Esophagus muscularis mucosa (tissue), 4 donors: ENCODE results near the gene NAA60. TPM values are rescaled to one million over a fixed set of nuclear protein-coding genes. Genes with fewer than 3 reads are reported as not detected.

Experiments used
- DNase-seq: peaks from one replicate; pipeline ENCODE4 v3.0.0-alpha.2; 2017; ENCODE audit errors: extremely low spot score
- H3K27ac ChIP-seq, 4 donors: fragments of 200-600 bp; sonication (generic); replicated peaks in 1 of 4; 1 replicate in 3 of 4; 2 replicates in 1 of 4; pipeline ENCODE4 v1.5.1; 2016 to 2019; ENCODE audit warnings: mild to moderate bottlenecking in 1 of 4
- H3K27me3 ChIP-seq, 4 donors: fragments of 200-600 bp; sonication (generic); one replicate each; pipeline versions ENCODE4 v1.5.1 to v1.6.0; 2016 to 2019
- H3K36me3 ChIP-seq, 4 donors: fragments of 200-600 bp; sonication (generic); one replicate each; pipeline ENCODE4 v1.5.1; 2016 to 2019
- H3K4me1 ChIP-seq, 4 donors: fragments of 200-600 bp; sonication (generic); one replicate each; pipeline ENCODE4 v1.5.1; 2016 to 2019
- H3K4me3 ChIP-seq, 4 donors: fragments of 200-600 bp; sonication (generic); 1 replicate in 2 of 4; 2 replicates in 2 of 4; pipeline ENCODE4 v1.5.1; 2016 to 2019; ENCODE audit warnings: mild to moderate bottlenecking in 4 of 4, moderate library complexity in 1 of 4
- H3K9me3 ChIP-seq, 4 donors: fragments of 200-600 bp; sonication (generic); 1 replicate in 3 of 4; 2 replicates in 1 of 4; pipeline ENCODE4 v1.5.1; 2016 to 2019
- CTCF ChIP-seq, 3 experiments: fragments of 200-600 bp in 2 of 3; fragments of 450-650 bp in 1 of 3; sonication (generic) in 2 of 3; IDR thresholded peaks; one replicate each; pipeline ENCODE4 v1.5.1; 2017 to 2019; ENCODE audit warnings: antibody characterized with exemption in 3 of 3, mild to moderate bottlenecking in 2 of 3, moderate library complexity in 1 of 3
- EP300 ChIP-seq: sonication (generic); formaldehyde crosslinking; IDR thresholded peaks from one replicate; pipeline ENCODE4 v1.6.1; 2017; ENCODE audit warnings: antibody characterized with exemption
- POLR2A ChIP-seq: fragments of 450-650 bp; IDR thresholded peaks from one replicate; pipeline ENCODE4 v1.6.1; 2017; ENCODE audit warnings: antibody characterized with exemption, moderate library complexity, mild to moderate bottlenecking, low read depth
- POLR2AphosphoS5 ChIP-seq, 2 donors: sonication (generic); formaldehyde crosslinking; IDR thresholded peaks; one replicate each; pipeline ENCODE4 v1.6.1; 2017; ENCODE audit warnings: antibody characterized with exemption in 2 of 2
- WGBS: methylation state at CpG from one replicate; pipeline ENCODE4 v1.1.5; 2018; 5-methylcytosine and 5-hydroxymethylcytosine counted together
- intact Hi-C: fragments of 100-400 bp; cut with DNase I; formaldehyde crosslinking; loops from one replicate; pipeline ENCODE4 v1.15.1; 2023
- total RNA-seq, 4 donors: library from RNA; depleted of rRNA; stranded (reverse); fragments of >200 nt; gene quantifications; one replicate each; pipeline versions ENCODE4 v1.1.0 to v1.2.1, GENCODE V29; 2016

The NAA60 gene
- total RNA-seq, 4 donors from 2014 or later, result 28.0 to 59.8 (median 47.8) TPM

GRCh38 chr16:3479654-3480216 lies 36.3 kb downstream of the NAA60 start:
- Histone ChIP-seq H3K4me3 (no peak overlapping the region), H3K4me1 (peaks cover 0 to 14% (median 6%) of the 10 kb centered on the region in 4 donors), H3K36me3 (peaks cover 33 to 75% (median 70%) of the 10 kb centered on the region in 4 donors), H3K27me3 (no peaks in the 10 kb centered on the region), H3K27ac (no peak overlapping the region), H3K9me3 (no peaks in the 10 kb centered on the region)
- TF ChIP-seq EP300, result no peak
- TF ChIP-seq POLR2AphosphoS5 (IDR thresholded peaks at IDR 0.05), result no peak
- no peak for TF ChIP-seq POLR2A
- TF ChIP-seq CTCF (IDR thresholded peaks at IDR 0.05), result no peak
- DNase-seq, result no peak
- intact Hi-C loops, result no loop called here
- 91% methylated on average over 12 of the region's 12 CpGs for WGBS

- intact Hi-C loops, result no loop called here
- DNase-seq, result no peak
- H3K27ac ChIP-seq, result no peak overlapping the region
- H3K4me1 ChIP-seq, result peaks cover 0 to 7% (median 1%) of the 10 kb centered on the region in 4 donors
- H3K4me3 ChIP-seq, result no peak overlapping the region
- WGBS, result 71% methylated on average over 15 of the region's 18 CpGs
- no peaks in the 10 kb centered on the region for H3K9me3 ChIP-seq
- no peak for TF ChIP-seq POLR2AphosphoS5 (IDR thresholded peaks at IDR 0.05)
- no peak for TF ChIP-seq CTCF (IDR thresholded peaks at IDR 0.05)
- TF ChIP-seq POLR2A, result no peak
- TF ChIP-seq EP300, result no peak
- H3K27me3 ChIP-seq, result no peaks in the 10 kb centered on the region
- H3K36me3 ChIP-seq, result peaks cover 47 to 88% (median 81%) of the 10 kb centered on the region in 4 donors
These were observed 37.6 kb downstream of the NAA60 start for GRCh38 chr16:3480901-3481695.

- H3K9me3 ChIP-seq, result no peaks in the 10 kb centered on the region
- TF ChIP-seq POLR2AphosphoS5 (IDR thresholded peaks at IDR 0.05), result no peak
- no peak for TF ChIP-seq EP300
- TF ChIP-seq POLR2A, result no peak
- no peak for TF ChIP-seq CTCF (IDR thresholded peaks at IDR 0.05)
- intact Hi-C loops, result no loop called here
- WGBS, result 93% methylated on average over 32 of the region's 32 CpGs
- no peak overlapping the region for H3K4me3 ChIP-seq
- H3K36me3 ChIP-seq, result peaks cover 49 to 92% (median 85%) of the 10 kb centered on the region in 4 donors
- DNase-seq, result no peak
- no peak overlapping the region for H3K27ac ChIP-seq
- H3K4me1 ChIP-seq, result peaks cover 0 to 3% (median 0%) of the 10 kb centered on the region in 4 donors
- H3K27me3 ChIP-seq, result no peaks in the 10 kb centered on the region
These were observed 38.5 kb downstream of the NAA60 start for GRCh38 chr16:3481696-3482658.

GRCh38 chr16:3482659-3483241 lies 39.3 kb downstream of the NAA60 start:
- Histone ChIP-seq H3K27me3 (no peaks in the 10 kb centered on the region), H3K9me3 (no peaks in the 10 kb centered on the region), H3K4me3 (no peak overlapping the region), H3K36me3 (peaks cover 54 to 96% (median 88%) of the 10 kb centered on the region in 4 donors), H3K4me1 (peaks cover 0 to 3% (median 0%) of the 10 kb centered on the region in 4 donors), H3K27ac (no peak overlapping the region)
- no peak for DNase-seq
- WGBS, result 94% methylated on average over 18 of the region's 18 CpGs
- intact Hi-C loops, result no loop called here
- TF ChIP-seq POLR2A (no peak), EP300 (no peak), POLR2AphosphoS5 (IDR thresholded peaks at IDR 0.05) (no peak), CTCF (IDR thresholded peaks at IDR 0.05) (no peak)
